Measurements from ENCODE around the gene PDE9A. TPM values are rescaled to one million over a fixed set of nuclear protein-coding genes. Genes with fewer than 3 reads are reported as not detected.

Gene PDE9A
- total and polyA plus RNA-seq, 2 donors (not counting 3 experiments of a cell fraction or from before 2014, with no cell fraction given) = 0.28 to 2.2 TPM

- no peak overlapping the region for H2AFZ ChIP-seq (ENCODE audit: low read depth, low read length)
- H3K27me3 ChIP-seq (ENCODE audit: control insufficient read depth in 2 of 2, insufficient read depth in 2 of 2, low read length in 2 of 2) = no peaks in the 10 kb centered on the region
- H3K36me3 ChIP-seq (ENCODE audit: control insufficient read depth in 2 of 2, extremely low read depth in 1 of 2, insufficient read depth in 2 of 2, low read length in 2 of 2) = no peaks in the 10 kb centered on the region
- CTCF ChIA-PET = no interaction called here
- intact Hi-C loops (cut with micrococcal nuclease) = no loop called here
- DNase-seq (ENCODE audit: low read depth, low spot score) (no peak), FAIRE-seq (no peak)
- no peaks in the 10 kb centered on the region for H3K4me1 ChIP-seq (ENCODE audit: control insufficient read depth, extremely low read depth, insufficient read depth, low read length)
- H3K9ac ChIP-seq (replicated peaks; ENCODE audit: extremely low read depth, insufficient read depth, low read length) = no peak overlapping the region
- no peaks in the 10 kb centered on the region for H3K9me1 ChIP-seq (replicated peaks; ENCODE audit: control insufficient read depth, extremely low read depth, insufficient read depth, low read length)
- TF ChIP-seq JUN (IDR thresholded peaks at IDR 0.05; ENCODE audit: borderline replicate concordance, insufficient read depth, insufficient read length, low read depth) (no peak), POLR2A (IDR thresholded peaks at IDR 0.05; ENCODE audit: low read depth, low read length) (no peak), POLR2AphosphoS5 (IDR thresholded peaks at IDR 0.05; ENCODE audit: insufficient read depth, low read depth, low read length) (no peak), FOS (IDR thresholded peaks at IDR 0.05; ENCODE audit: borderline replicate concordance, insufficient read depth, low read length) (no peak), GATA2 (IDR thresholded peaks at IDR 0.05; ENCODE audit: insufficient read depth, insufficient read length, low read depth, low read length) (no peak), MYC (IDR thresholded peaks at IDR 0.05; ENCODE audit: low read depth, low read length) (no peak), EZH2 (IDR thresholded peaks at IDR 0.05; ENCODE audit: borderline replicate concordance, low read depth, low read length, severe bottlenecking) (no peak), CTCF (IDR thresholded peaks at IDR 0.05; ENCODE audit: extremely low read depth in 1 of 2, insufficient read depth in 1 of 2, low read depth in 1 of 2, low read length in 2 of 2) (no peak)
- TF ChIP-seq, protein P1, sequence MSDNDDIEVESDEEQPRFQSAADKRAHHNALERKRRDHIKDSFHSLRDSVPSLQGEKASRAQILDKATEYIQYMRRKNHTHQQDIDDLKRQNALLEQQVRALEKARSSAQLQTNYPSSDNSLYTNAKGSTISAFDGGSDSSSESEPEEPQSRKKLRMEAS (IDR thresholded peaks at IDR 0.05; ENCODE audit: insufficient read depth, insufficient read length) = no peak
- dilution Hi-C loops (cut with MboI; ENCODE audit: extremely low pct_ligation_motif_present, low sequenced_read_pairs) = no loop called here
- POLR2A ChIA-PET = no interaction called here
- no peaks in the 10 kb centered on the region for H3K9me3 ChIP-seq (replicated peaks; ENCODE audit: control insufficient read depth, insufficient read depth, low read length)
- no peak overlapping the region for H3K4me3 ChIP-seq (replicated peaks in 1 of 3; ENCODE audit: insufficient read depth in 1 of 3, low read depth in 1 of 3, low read length in 3 of 3)
- H3K27ac ChIP-seq (ENCODE audit: insufficient read depth, low read depth, low read length) = no peak overlapping the region
- no peak overlapping the region for H3K4me2 ChIP-seq (ENCODE audit: insufficient read depth, low read length)
- no peaks in the 10 kb centered on the region for H3K79me2 ChIP-seq (ENCODE audit: control insufficient read depth, insufficient read depth, low read length)
- no TSS peak for BruUV-seq (replicated peaks)
- H4K20me1 ChIP-seq (replicated peaks; ENCODE audit: control insufficient read depth, extremely low read depth, insufficient read depth, low read length) = no peaks in the 10 kb centered on the region
Observed at GRCh38 chr21:42629933-42630589, 23.4 kb upstream of the PDE9A start.
